H1 (cell line): ENCODE results near the gene PPARA. TPM values are rescaled to one million over a fixed set of nuclear protein-coding genes. Genes with fewer than 3 reads are reported as not detected.

ENCODE experiments used
- CHD2 ChIP-seq: IDR thresholded peaks from 2 replicates; pipeline ENCODE4 v1.6.1; 2012; ENCODE audit warnings: low read length, improper control_type of control experiment
- FOSL1 ChIP-seq: IDR thresholded peaks from 2 replicates; pipeline ENCODE4 v1.6.1; 2011; ENCODE audit warnings: mild to moderate bottlenecking, low read depth, low read length, moderate library complexity; ENCODE audit not compliant: insufficient read depth
- HDAC2 ChIP-seq, 2 experiments: fragments of 300-600 bp in 1 of 2; sonication (generic) in 1 of 2; IDR thresholded peaks; 2 replicates each; pipeline ENCODE4 v1.6.1; 2011 to 2012; ENCODE audit warnings: low read depth in 2 of 2, low read length in 2 of 2, mild to moderate bottlenecking in 2 of 2, moderate library complexity in 2 of 2, borderline replicate concordance in 1 of 2, inconsistent platforms in 1 of 2
- RNF2 ChIP-seq: fragments of 200-900, 300-1000 bp; sonication (generic); IDR thresholded peaks from 2 replicates; pipeline ENCODE4 v1.7.1; 2016; ENCODE audit warnings: borderline replicate concordance, low read depth, mild to moderate bottlenecking, antibody characterized with exemption, low read length; ENCODE audit not compliant: poor library complexity, severe bottlenecking; ENCODE audit errors: missing control alignments
- SP4 ChIP-seq: IDR thresholded peaks from 2 replicates; pipeline ENCODE4 v1.6.1; 2012; ENCODE audit warnings: low read length, inconsistent platforms
- ZNF274 ChIP-seq: IDR thresholded peaks from 2 replicates; pipeline ENCODE4 v1.7.0; 2012; ENCODE audit warnings: low read length, borderline replicate concordance; ENCODE audit errors: extremely low read depth
- polyA plus RNA-seq, 7 experiments: library from polyadenylated mRNA; depleted of rRNA in 3 of 7; stranded (reverse) in 5 of 7; unstranded in 2 of 7; fragments of >200 nt in 5 of 7; fragments of 200-250 nt in 2 of 7; gene quantifications; 1 replicate in 5 of 7; 2 replicates in 1 of 7; 4 replicates in 1 of 7; pipeline versions ENCODE4 v1.2.1 to v1.2.3, GENCODE V29; 2011 to 2013; ENCODE audit warnings: missing spikeins in 2 of 7, mixed read lengths in 2 of 7
- total RNA-seq: library from RNA; stranded (reverse); fragmentation: NEBNext Ultra II Directional; extraction: Animal tissue kit (Norgen Biotek cat#: 25700); gene quantifications from 2 replicates; pipeline ENCODE4 v1.2.1, GENCODE V29; 2021
- TF ChIP-seq, protein P1 (sequence below): IDR thresholded peaks from 2 replicates; pipeline ENCODE4 v1.6.1; 2012; ENCODE audit warnings: low read length, inconsistent platforms

The PPARA gene
- total and polyA plus RNA-seq, 2 of the 8 experiments (the other 6 are each of a cell fraction or from before 2014, with no cell fraction given): 3.1 to 8.2 TPM

DNA sequence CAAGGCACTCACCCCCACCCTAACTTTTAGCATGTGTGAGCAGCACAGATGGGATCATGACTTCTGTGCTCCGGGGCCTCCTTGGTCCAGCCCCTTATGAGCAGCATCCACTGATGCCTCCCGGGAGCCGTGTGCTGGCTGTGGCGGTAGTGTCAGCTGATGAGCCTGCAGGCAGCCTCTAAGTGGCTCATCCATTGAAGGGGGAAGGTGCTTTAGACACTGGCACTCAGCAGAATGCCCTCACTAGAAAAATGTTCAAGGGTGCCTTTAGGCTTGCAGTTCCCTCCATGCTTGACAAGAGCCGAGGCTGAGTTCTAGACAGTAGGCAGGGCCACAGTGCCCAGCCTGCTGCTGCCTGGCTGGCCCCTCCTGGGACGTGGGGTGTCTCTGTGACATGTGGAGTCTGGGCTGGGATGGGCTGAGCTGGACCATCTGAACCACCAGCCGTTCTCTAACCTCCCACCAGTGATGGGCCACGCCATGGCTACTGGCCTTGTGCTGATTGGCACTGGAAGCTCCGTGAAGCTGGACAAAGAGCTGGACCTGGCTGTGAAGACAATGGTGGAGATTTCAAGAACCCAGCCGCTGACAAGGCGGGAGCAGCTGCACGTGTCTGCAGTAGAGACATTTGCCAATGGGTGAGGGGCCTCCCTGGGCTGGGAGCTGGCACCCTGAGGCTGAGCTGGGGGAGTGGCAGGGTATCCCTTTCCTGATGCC is 123.3 kb downstream of the PPARA start (continued):
- TF ChIP-seq HDAC2 (IDR thresholded peaks at IDR 0.05; ENCODE audit: borderline replicate concordance in 1 of 2, low read depth in 2 of 2, low read length in 2 of 2) (no peak), RNF2 (no peak), ZNF274 (no peak), SP4 (no peak), FOSL1 (no peak), CHD2 (no peak)
- TF ChIP-seq, protein P1, sequence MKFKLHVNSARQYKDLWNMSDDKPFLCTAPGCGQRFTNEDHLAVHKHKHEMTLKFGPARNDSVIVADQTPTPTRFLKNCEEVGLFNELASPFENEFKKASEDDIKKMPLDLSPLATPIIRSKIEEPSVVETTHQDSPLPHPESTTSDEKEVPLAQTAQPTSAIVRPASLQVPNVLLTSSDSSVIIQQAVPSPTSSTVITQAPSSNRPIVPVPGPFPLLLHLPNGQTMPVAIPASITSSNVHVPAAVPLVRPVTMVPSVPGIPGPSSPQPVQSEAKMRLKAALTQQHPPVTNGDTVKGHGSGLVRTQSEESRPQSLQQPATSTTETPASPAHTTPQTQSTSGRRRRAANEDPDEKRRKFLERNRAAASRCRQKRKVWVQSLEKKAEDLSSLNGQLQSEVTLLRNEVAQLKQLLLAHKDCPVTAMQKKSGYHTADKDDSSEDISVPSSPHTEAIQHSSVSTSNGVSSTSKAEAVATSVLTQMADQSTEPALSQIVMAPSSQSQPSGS: no peak
